Tibial nerve (tissue), 4 donors: ENCODE data around the gene AOPEP. TPM values are rescaled to one million over a fixed set of nuclear protein-coding genes. Genes with fewer than 3 reads are reported as not detected.

Source experiments
- DNase-seq, 2 donors: peaks; one replicate each; pipeline ENCODE4 v3.0.0-alpha.2; 2019; ENCODE audit warnings: low spot score in 2 of 2
- H3K27ac ChIP-seq, 4 donors: fragments of 200-600 bp; sonication (generic) in 3 of 4; one replicate each; pipeline ENCODE4 v1.5.1; 2017 to 2019; ENCODE audit warnings: mild to moderate bottlenecking in 1 of 4
- H3K27me3 ChIP-seq, 2 donors: fragments of 200-600 bp; sonication (generic) in 1 of 2; one replicate each; pipeline versions ENCODE4 v1.5.1 to v1.6.0; 2017 to 2019
- H3K36me3 ChIP-seq, 3 donors: fragments of 200-600 bp; sonication (generic); one replicate each; pipeline ENCODE4 v1.5.1; 2018 to 2019
- H3K4me1 ChIP-seq, 4 donors: fragments of 200-600 bp; sonication (generic) in 3 of 4; one replicate each; pipeline ENCODE4 v1.5.1; 2017 to 2019
- H3K4me3 ChIP-seq, 4 donors: fragments of 200-600 bp; sonication (generic) in 3 of 4; one replicate each; pipeline ENCODE4 v1.5.1; 2017 to 2019; ENCODE audit warnings: mild to moderate bottlenecking in 1 of 4, moderate library complexity in 1 of 4
- H3K9me3 ChIP-seq, 4 donors: fragments of 200-600 bp; sonication (generic) in 3 of 4; one replicate each; pipeline ENCODE4 v1.5.1; 2017 to 2019
- EP300 ChIP-seq, 2 donors: sonication (generic); formaldehyde crosslinking; IDR thresholded peaks; one replicate each; pipeline ENCODE4 v1.6.1; 2017; ENCODE audit warnings: antibody characterized with exemption in 2 of 2, mild to moderate bottlenecking in 1 of 2
- POLR2A ChIP-seq, 2 donors: fragments of 450-650 bp; IDR thresholded peaks; one replicate each; pipeline ENCODE4 v1.6.1; 2017; ENCODE audit warnings: antibody characterized with exemption in 2 of 2, mild to moderate bottlenecking in 2 of 2, moderate library complexity in 2 of 2
- WGBS, 2 donors: methylation state at CpG; one replicate each; pipeline ENCODE4 v1.1.5; 2018; 5-methylcytosine and 5-hydroxymethylcytosine counted together
- total RNA-seq, 4 donors: library from RNA; depleted of rRNA; stranded (reverse); fragments of >200 nt; gene quantifications; one replicate each; pipeline ENCODE4 v1.1.0, GENCODE V29; 2016
- TF ChIP-seq, protein P1 (sequence below), 5 experiments: fragments of 200-600 bp in 3 of 5; fragments of 450-650 bp in 2 of 5; sonication (generic) in 3 of 5; IDR thresholded peaks; one replicate each; pipeline ENCODE4 v1.5.1; 2016 to 2019; ENCODE audit warnings: antibody characterized with exemption in 5 of 5, mild to moderate bottlenecking in 3 of 5, moderate library complexity in 2 of 5

Gene AOPEP
- total RNA-seq, 4 donors from 2014 or later = 236 to 323 (median 265) TPM

DNA sequence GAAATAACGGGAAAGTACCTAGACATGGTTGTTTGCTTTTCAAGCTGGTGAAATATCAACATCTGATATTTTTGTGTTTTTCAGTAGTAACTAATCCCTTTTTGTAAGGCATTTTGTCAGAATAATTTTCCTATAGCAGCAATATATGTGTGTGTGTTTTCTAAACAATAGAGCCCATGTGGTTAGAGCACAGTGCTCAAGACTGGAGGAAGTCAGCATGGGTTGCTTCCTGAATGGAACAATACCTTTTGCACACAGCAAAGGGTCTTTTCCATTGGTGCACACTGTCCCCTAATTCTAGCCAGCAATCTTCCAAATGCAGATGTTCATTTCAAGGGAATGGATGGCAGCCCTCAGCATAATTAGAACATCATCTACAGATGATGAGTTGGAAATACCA, 270.1 kb downstream of the AOPEP start:
- Histone ChIP-seq H3K4me1 (peaks cover 0 to 47% (median 8%) of the 10 kb centered on the region in 4 donors), H3K4me3 (no peak overlapping the region), H3K9me3 (no peaks in the 10 kb centered on the region), H3K27me3 (no peaks in the 10 kb centered on the region), H3K27ac (peak overlapping the region; percentile 50 to 98 (median 62)), H3K36me3 (no peaks in the 10 kb centered on the region)
- 80 to 96% methylated on average over 1 of the region's 1 CpG for WGBS, 2 donors
- TF ChIP-seq, protein P1, sequence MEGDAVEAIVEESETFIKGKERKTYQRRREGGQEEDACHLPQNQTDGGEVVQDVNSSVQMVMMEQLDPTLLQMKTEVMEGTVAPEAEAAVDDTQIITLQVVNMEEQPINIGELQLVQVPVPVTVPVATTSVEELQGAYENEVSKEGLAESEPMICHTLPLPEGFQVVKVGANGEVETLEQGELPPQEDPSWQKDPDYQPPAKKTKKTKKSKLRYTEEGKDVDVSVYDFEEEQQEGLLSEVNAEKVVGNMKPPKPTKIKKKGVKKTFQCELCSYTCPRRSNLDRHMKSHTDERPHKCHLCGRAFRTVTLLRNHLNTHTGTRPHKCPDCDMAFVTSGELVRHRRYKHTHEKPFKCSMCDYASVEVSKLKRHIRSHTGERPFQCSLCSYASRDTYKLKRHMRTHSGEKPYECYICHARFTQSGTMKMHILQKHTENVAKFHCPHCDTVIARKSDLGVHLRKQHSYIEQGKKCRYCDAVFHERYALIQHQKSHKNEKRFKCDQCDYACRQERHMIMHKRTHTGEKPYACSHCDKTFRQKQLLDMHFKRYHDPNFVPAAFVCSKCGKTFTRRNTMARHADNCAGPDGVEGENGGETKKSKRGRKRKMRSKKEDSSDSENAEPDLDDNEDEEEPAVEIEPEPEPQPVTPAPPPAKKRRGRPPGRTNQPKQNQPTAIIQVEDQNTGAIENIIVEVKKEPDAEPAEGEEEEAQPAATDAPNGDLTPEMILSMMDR (IDR thresholded peaks at IDR 0.05) = no peak
- TF ChIP-seq POLR2A (IDR thresholded peaks at IDR 0.05) = no peak
- no peak for DNase-seq

DNA sequence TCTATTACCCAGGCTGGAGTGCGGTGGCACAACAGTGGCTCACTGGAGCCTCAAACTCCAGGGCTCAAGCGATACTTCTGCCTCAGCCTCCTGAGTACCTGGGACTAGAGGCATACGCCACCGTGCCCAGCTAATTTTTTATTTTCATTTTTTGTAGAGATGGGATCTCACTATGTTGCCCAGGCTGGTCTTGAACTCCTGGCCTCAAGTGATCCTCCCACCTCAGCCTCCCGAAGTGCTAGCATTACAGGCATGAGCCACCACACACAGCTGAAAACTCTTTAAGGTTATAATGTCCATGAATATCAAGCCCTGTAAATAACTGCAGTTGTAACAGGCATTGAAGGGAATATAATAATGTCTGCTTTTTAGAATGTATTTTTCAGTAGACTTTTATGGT, 271.2 kb downstream of the AOPEP start:
- Histone ChIP-seq H3K9me3 (no peaks in the 10 kb centered on the region), H3K27ac (peak overlapping the region in 2 of 4 donors; percentile 56 to 98), H3K4me1 (peaks cover 0 to 51% (median 8%) of the 10 kb centered on the region in 4 donors), H3K36me3 (no peaks in the 10 kb centered on the region), H3K4me3 (no peak overlapping the region), H3K27me3 (no peaks in the 10 kb centered on the region)
- TF ChIP-seq EP300 (IDR thresholded peaks at IDR 0.05) (no peak), POLR2A (IDR thresholded peaks at IDR 0.05) (no peak)
- TF ChIP-seq, protein P1 (IDR thresholded peaks at IDR 0.05) = no peak
- DNase-seq = no peak
- WGBS, 2 donors = 96 to 97% methylated on average over 5 of the region's 5 CpGs

DNA sequence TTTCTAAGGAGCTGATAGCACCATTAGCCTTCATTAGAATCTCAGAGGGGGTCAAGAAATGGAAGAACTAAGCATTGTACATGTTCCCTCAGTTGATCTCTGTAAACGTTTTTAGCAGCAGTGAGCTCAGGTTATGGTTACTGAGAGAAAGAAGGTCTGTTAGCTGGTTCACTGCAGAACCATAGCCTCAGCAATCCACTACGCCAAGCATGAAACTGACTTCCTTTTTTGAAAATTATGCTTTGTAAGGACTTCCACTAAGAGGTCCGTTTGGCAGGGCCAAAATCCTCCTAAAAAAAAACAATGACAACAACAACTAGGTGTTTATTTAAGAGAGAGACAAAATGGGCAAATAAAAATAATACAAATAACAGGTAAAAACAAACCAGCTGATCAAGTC, 273.3 kb downstream of the AOPEP start:
- DNase-seq = no peak
- Histone ChIP-seq H3K36me3 (no peaks in the 10 kb centered on the region), H3K4me1 (peaks cover 0 to 52% (median 12%) of the 10 kb centered on the region in 4 donors), H3K27me3 (no peaks in the 10 kb centered on the region), H3K27ac (peak overlapping the region; percentile 15 to 99 (median 93)), H3K4me3 (no peak overlapping the region), H3K9me3 (no peaks in the 10 kb centered on the region)
- TF ChIP-seq POLR2A (IDR thresholded peaks at IDR 0.05) (no peak), EP300 (IDR thresholded peaks at IDR 0.05) (no peak)
- TF ChIP-seq, protein P1 (IDR thresholded peaks at IDR 0.05) = no peak
- 49 to 55% methylated on average over 3 of the region's 3 CpGs for WGBS, 2 donors

DNA sequence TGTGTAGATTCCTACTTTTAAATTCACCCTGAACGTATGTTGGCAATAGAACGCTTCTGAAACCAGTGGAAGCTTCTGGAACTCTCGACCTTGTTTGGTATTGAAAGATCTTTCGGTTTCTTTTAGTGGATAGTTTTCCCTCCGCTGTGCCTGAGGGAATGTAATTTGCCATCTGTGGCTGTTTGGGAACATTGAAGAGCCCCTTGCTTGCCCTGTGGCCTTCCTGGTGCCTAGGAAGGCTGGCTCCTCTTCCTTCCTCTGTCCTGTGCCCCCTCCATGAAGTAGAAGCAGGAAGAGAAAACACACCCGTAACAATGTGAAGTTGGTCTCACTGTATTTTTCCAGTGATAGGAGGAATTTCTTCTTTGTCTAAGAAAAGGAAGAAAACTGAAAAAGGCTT, 274.3 kb downstream of the AOPEP start:
- peak overlapping the region in 3 of 4 donors; percentile 3 to 38 (median 13) for H3K4me3 ChIP-seq
- TF ChIP-seq, protein P1 (IDR thresholded peaks at IDR 0.05) = no peak
- TF ChIP-seq POLR2A (IDR thresholded peaks at IDR 0.05) = peak in 1 of 2 donors; percentile 34
- peak in 1 of 2 donors; percentile 42 for TF ChIP-seq EP300 (IDR thresholded peaks at IDR 0.05)
- H3K4me1 ChIP-seq = peaks cover 0 to 43% (median 10%) of the 10 kb centered on the region in 4 donors
- DNase-seq = no peak
- no peaks in the 10 kb centered on the region for H3K36me3 ChIP-seq
- H3K9me3 ChIP-seq = no peaks in the 10 kb centered on the region
- peak overlapping the region; percentile 88 to 99 (median 96) for H3K27ac ChIP-seq
- no peaks in the 10 kb centered on the region for H3K27me3 ChIP-seq
- 56% methylated on average over 6 of the region's 6 CpGs for WGBS, 2 donors

DNA sequence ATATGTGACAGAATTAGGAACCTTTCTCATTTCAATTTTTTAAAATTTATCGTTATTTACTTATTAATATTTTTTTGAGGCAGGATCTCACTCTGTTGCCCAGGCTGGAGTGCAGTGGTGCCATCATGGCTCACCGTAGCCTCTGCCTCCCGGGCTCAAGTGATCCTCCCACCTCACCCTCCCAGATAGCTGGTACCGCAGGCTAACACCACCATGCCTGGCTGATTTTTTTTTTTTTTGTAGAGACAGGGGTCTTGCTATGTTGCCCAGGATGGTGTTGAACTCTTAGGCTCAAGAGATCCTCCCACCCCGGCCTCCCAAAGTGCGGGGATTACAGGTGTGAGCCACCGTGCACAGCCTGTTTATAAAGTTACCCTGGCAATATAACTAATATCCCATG, 275.2 kb downstream of the AOPEP start:
- Histone ChIP-seq H3K4me1 (peaks cover 0 to 34% (median 9%) of the 10 kb centered on the region in 4 donors), H3K9me3 (no peaks in the 10 kb centered on the region), H3K27ac (peak overlapping the region; percentile 88 to 99 (median 96)), H3K36me3 (no peaks in the 10 kb centered on the region), H3K27me3 (no peaks in the 10 kb centered on the region), H3K4me3 (no peak overlapping the region)
- TF ChIP-seq, protein P1 (IDR thresholded peaks at IDR 0.05) = no peak
- TF ChIP-seq POLR2A (IDR thresholded peaks at IDR 0.05) (no peak), EP300 (IDR thresholded peaks at IDR 0.05) (no peak)
- DNase-seq = no peak
- WGBS, 2 donors = 95 to 97% methylated on average over 7 of the region's 7 CpGs
